ENCODE measurements around the gene SORD.
"Not testable (repeated sequence)": the region's sequence is repeated elsewhere in the genome, so short reads cannot be mapped to it uniquely, and the experiment has no call there.

Gene SORD

DNA sequence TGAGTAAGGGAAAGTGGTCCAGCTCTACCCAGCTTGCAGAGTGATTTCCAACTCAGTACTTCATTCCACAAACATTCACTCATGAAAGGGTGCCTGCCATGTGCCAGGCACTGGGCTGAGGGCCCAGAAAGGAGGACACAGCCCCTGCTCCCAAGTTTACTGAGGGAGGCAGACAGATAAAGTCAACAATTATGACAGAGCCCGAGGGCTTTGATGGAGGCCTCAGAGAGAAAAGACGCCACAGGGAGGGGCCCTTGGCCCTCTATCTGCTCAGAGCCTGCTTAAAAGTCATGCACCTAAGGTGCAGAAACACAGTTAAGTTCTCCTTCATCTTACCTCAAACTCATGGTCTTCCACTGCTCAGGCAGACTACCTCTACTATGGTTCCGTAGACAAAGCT lies 1.7 kb downstream of the SORD start:
- DNase-seq (ENCODE audit: low read depth), result not testable (repeated sequence)

DNA sequence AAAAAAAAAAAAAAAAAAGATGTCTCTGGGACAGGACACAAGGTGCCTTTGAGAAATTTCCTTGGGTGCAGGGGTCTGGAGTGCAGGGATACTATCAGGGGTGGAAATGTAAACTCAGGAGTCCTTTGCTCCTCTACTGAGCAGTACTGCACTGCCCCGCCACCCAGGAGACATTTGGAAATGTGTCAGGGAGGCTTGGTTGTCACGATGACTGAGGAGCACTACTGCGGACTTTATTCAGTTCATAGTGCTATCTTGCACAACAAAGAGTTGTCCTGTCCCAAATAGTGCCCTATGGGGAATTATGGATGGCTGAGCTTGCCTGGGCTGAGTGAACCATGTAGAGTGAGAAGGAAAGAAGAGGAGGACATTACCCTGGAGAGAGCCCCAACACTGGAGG lies 2.6 kb downstream of the SORD start:
- not testable (repeated sequence) for DNase-seq (ENCODE audit: low read depth)

DNA sequence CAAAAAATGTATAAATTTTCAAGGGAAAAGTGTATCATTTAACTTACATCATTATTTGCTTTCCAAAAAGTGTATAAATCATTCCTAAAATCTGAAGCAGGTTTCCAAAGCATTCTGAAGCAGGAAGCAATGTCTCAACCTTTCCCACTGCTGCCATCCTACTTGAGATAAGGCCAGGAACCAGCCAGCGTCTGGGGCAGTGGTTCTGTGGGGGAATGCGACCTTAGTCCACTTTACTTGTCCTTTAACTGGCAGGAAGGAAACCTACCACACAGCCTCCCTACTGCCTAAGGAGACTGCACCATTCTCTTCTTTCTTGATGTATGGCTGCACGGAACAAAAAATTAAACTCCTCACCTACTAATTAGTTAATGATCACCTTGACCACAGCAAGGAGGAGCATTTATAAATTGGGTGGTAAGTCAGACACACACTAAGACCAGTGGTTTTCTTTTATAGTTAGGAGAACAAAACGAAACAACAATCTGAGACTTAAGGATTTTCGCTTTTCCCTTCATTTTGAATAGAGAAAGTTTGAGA lies 3.7 kb downstream of the SORD start:
- no peak for DNase-seq (ENCODE audit: low read depth)

DNA sequence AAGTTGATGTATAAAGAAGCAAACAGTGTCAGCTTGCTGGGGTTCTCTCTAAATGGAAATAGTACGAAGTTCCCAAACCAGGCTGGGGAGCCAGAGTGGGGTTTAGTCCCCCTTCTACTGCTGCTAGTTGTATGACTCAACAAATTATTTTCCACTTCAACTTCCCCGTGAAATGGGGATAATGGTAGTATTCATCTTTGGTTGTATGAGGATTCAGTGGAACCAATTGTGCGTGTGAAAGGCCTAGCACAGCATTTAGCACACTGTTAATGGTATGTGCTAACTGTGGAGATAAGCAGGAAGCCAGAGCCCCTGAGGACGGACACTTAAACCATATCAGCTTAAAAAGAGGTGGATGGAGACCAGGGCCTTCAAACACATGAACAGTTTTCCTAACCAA lies 4.2 kb downstream of the SORD start:
- DNase-seq (ENCODE audit: low read depth), result no peak

DNA sequence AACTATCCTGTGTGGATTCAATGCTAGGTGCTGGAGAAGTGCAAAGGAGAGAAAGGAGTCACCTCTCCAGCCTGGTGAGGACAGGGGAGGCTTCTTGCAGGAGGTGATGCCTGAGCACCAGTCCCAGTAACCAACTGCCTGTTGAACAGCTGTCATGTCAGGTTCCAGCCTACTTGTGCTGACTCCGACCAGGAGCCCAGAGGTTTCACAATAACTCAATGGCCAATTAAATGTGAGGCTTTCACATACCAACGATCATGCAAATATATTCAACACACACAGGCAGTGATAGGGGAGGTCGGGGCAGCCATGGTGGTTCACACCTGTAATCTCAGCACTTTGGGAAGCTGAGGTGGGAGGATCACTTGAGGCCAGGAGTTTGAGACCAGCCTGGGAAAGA lies 7.7 kb downstream of the SORD start:
- no peak for DNase-seq (ENCODE audit: low read depth)

DNA sequence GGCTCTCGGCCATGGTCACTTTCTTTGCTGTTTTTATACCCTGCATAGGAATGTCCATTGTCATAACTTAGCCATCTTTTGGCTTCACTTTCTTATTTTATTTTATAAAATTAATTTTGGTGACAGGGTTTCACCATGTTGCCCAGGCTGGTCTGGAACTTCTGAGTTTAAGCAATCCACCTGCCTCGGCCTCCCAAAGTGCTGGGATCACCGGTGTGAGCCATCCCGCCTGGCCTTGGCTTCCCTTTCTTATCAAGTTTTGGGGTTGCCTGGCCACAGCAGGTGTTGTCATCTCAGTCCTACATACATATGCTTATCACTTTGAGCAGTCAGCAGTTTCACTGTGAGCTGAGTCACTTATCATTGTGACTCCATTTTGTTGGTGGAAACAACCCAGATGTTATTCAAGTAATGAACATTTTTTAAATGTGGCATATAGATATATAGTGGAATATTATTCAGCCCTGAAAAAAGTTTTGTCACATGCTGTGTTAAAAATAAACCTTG lies 8.6 kb downstream of the SORD start:
- not testable (repeated sequence) for DNase-seq (ENCODE audit: low read depth)

DNA sequence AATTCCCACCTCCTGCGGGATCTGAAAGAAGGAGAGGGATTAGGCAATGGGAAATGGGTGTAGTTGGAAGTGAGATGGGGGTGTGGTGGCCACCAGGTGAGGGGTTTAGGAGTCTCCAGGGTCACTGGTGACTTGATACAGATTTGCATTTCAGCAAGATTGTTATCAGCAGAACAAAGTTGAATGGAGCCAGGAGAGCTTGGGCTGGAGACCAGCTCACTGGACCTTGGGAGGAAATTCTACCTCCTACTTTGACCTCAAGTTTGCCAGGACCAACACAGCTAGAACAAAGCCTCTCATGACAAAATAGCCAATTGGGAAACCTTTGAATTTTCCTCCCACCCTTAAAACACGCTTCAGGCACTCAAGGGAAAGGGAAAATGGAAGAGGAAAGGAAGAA lies 9.5 kb downstream of the SORD start:
- not testable (repeated sequence) for DNase-seq (ENCODE audit: low read depth)

DNA sequence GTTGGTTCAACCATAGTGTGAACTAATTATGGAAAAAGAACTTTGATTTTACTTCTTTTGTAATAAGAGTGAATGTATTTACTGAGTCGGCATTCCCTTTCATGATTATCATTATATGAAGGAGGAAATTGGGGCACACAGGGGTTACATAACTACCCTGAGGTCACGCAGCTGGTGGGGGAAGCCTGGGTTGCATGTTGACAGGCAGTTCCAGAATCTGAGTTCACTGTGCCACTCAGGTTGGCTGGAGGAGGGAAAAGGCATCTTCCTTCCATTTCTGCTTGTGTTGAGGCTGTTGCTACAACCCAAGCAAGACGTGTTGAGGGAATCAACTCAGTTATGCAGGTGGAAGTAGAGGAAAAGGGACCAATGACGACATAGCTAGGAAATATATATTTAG lies 11.1 kb downstream of the SORD start:
- not testable (repeated sequence) for DNase-seq (ENCODE audit: low read depth)

DNA sequence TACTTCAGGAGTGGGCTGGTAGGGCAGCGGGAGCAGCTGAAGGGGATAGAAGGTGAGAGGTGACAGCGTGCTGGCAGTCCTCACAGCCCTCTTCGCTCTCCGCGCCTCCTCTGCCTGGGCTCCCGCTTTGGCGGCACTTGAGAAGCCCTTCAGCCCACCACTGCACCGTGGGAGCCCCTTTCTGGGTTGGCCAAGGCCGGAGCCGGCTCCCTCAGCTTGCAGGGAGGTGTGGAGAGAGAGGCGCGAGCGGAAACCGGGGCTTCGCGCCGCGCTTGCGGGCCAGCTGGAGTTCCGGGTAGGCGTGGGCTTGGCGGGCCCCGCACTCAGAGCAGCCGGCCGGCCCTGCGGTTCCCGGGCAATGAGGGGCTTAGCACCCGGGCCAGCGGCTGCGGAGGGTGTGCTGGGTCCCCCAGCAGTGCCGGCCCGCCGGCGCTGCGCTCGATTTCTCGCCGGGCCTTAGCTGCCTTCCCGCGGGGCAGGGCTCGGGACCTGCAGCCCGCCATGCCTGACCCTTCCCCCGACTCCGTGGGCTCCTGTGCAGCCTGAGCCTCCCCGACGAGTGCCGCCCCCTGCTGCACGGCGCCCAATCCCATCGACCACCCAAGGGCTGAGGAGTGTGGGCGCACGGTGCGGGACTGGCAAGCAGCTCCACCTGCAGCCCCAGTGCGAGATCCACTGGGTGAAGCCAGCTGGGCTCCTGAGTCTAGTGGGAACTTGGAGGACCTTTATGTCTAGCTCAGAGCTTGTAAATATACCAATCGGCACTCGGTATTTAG lies 11.8 kb downstream of the SORD start:
- not testable (repeated sequence) for DNase-seq (ENCODE audit: low read depth)

DNA sequence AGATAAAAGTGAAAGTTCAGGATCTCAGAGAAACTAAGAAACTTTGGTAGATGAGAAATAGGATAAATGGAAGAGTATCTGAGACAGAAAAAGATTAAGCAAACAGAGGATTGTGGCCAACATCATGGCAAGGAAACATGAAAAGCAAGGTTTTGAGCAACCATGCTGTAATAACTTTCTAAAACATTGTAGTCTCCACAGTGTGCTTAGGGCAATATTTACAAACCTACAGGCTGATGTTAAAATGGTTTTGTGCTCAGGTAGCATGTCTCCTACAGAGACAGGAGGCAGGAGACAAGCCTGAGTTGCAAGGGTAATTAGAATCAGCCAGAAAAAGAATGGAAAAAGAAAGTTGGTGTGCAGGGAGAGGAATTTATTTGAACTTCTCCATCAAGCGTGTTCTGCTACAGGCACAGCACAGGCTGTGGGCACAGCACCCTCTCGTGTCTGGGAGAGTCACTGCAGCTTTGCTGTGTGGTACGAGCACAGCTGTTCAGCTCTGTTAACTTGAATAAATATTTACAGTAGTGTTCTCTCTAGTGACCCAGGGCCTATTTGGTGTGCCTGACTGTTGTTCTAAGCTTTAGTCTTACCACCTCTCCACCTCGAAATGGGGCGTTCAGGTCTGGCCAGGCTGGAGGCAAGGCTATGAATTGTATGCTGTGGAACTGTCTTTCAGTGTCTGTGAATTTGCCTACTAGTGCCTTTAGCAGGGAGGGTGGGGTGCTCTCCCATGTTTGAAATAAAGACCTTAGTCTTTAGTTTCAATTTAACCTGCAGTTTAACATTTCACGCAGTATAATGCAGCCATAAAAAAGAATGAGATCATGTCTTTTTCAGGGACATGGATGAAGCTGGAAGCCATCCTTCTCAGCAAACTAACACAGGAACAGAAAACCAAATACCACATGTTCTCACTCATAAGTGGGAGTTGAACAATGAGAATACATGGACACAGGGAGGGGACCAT lies 14.1 kb downstream of the SORD start:
- DNase-seq (ENCODE audit: low read depth), result peak; percentile 33

DNA sequence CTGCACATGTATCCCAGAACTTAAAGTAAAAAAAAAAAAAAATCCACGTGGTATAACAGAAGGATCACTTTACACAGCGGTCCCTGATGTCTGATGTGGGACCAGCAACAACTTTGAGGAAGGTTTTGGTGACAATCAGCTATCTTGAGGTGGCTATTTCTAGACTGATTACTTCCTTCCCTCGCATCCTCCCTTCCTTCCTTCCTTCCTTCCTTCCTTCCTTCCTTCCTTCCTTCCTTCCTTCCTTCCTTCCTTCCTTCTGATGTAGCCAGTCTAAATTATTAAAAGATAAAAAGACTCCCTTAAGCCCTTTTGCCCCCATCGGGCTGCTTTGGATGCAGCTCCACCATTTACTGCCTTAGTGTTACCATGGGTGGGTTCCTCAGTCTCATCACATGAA lies 14.9 kb downstream of the SORD start:
- no peak for DNase-seq (ENCODE audit: low read depth)

DNA sequence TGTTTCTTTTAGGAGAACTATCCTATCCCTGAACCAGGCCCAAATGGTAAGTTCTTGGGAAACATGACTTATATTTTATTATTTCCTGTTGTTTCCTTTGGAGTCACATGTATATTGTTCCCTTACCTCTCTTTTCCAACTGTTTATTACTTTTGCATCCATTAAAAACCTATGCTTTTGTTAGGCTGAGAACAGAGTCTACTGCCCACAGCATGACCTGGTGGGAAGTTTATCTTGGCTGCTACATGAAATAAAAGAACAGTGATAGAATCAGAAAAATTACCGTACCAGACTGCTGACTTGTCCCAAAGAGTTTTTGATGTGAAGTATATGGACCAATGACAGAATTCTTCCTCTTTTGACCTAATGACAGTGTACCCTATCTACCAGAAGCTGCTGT lies 17.4 kb downstream of the SORD start:
- DNase-seq (ENCODE audit: low read depth), result not testable (repeated sequence)

DNA sequence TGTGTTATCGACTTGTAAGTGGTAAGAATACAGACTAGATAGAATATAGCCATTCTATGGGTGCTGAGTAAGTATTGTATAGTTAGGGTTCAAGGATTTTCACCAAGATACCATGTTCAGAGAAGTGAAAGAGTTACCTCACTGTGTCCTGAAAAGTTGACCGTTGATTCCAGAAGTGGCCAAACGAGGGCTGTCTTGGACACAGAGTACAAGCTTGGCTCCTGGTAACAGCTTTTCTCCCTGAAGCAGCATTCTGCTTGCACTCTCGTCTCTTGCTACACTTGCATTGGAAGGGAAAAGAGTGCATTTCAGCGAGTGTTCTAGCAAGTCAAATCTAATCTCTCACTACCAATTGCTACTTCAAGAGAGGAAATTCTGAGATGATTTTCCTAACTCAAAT lies 18.5 kb downstream of the SORD start:
- DNase-seq (ENCODE audit: low read depth), result not testable (repeated sequence)

DNA sequence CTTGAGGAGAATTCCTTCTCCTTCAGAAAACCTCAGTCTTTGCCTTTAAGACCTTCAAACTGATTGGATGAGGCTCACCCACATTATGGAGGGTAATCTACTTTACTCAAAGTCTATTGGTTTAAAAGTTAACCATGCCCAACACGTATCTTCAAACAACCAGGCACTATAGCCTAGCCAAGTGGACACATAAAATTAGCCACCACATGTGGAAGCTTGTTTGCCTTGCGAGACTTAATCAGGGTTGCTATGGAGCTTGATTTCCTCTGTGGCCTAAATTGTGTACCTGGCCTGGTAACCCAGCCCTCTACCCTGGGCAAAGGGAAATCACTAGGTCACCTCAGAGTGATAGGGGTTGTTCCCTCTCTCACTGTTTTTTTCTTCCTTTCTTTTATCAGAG lies 19.9 kb downstream of the SORD start:
- not testable (repeated sequence) for DNase-seq (ENCODE audit: low read depth)

DNA sequence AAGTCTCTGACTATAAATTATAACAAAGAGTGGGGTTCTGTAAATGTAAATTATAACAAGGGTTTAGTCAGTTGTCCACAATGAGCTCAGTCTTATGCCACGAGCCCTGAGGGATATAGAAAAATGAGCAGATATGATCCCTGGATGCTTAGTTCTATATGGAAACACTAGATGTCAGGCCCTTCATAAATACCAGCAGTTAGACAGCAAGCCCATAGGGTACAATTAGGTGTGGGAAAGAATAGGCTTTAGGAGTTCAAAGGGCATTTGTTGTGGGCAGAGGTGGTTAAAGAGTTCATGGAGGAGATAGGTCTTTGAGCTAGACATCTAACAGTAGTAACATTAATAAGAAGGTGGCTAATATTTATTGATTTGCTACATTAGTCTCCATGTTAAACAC lies 21.3 kb downstream of the SORD start:
- not testable (repeated sequence) for DNase-seq (ENCODE audit: low read depth)

DNA sequence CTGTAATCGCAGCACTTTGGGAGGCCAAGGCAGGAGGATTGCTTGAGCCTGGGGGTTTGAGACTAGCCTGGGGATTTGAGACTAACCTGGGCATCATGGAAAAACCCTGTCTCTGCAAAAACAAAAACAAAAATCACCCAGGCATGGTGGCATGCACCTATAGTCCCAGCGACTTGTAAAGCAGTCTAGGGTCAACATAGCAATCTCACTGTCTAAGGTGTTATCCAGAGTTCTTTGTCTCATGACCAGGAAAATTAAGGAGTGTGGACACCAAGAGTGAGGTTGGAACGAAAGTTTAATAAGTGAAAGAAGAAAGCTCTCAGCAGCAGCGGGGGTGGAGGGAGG lies 25.4 kb downstream of the SORD start:
- DNase-seq (ENCODE audit: low read depth), result not testable (repeated sequence)

DNA sequence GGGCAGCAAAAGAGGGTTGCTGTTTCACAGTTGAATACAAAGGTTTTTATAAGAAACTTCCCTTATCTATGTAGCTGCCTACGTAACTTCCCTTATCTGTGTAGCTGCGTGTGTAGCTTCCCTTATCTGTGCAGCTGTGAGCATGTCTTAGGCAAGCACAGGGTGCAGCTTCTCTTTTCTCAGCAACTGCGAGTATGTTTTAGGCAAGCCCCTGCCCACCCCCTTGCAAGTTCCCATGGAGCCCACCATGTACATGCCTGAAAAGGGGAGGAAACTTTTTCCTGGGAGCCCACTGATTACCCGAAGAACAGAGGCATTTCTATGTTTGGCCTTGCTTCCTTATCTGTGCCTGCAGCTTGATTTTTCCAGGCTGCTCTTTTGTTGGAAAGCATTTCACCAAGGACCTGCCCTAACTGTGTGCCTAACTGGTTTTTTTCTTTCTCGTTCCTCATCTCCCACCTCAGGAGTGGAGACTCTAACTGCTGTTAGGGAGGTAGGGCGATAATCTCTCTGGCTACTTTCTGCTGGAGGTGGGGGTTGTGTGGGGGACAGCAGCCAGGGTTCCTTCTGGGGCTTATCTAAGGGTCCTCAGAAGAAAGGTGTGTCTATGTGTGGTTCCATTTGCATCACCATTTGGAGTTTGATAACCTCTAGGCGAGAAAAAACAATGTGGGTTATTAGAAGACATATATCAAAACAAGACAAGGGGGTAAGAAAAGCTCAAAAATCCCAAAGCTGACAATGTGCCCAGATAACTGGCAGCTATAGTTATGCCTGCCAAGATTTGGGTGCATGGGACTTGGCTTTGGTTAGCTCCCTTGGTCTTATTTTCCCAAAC lies 26.0 kb downstream of the SORD start:
- no peak for DNase-seq (ENCODE audit: low read depth)

DNA sequence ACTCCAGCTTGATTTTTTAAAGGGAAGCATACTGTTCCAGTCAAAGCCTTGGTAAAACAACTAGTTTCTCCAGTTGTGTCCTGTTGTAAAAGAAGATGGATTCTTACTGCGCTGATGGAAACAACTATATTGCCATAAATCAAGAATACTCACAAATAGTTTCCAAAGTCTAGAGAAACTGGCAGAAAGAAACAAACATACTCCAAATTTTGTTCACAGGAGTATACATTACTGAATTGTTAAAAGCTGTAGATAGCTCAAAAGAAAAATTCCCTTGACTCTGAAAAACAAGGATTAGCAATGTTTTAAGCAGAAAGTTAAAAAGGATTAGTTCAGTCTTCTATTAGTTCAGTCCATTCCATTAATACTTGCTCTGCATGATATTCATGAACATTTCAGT lies 27.6 kb downstream of the SORD start:
- no peak for DNase-seq (ENCODE audit: low read depth)

DNA sequence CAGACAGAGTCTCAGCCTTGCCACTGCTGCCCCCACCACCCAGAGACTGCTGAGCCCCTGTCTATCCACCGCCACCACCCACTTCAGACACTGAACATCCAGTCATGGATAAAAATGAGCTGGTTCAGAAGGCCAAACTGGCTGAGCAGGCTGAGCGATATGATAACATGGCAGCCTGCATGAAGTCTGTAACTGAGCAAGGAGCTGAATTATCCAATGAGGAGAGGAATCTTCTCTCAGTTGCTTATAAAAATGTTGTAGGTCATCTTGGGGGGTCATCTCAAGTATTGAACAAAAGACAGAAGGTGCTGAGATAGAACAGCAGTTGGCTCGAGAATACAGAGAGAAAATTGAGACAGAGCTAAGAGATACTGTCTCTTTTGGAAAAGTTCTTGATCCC lies 29.7 kb downstream of the SORD start:
- not testable (repeated sequence) for DNase-seq (ENCODE audit: low read depth)

DNA sequence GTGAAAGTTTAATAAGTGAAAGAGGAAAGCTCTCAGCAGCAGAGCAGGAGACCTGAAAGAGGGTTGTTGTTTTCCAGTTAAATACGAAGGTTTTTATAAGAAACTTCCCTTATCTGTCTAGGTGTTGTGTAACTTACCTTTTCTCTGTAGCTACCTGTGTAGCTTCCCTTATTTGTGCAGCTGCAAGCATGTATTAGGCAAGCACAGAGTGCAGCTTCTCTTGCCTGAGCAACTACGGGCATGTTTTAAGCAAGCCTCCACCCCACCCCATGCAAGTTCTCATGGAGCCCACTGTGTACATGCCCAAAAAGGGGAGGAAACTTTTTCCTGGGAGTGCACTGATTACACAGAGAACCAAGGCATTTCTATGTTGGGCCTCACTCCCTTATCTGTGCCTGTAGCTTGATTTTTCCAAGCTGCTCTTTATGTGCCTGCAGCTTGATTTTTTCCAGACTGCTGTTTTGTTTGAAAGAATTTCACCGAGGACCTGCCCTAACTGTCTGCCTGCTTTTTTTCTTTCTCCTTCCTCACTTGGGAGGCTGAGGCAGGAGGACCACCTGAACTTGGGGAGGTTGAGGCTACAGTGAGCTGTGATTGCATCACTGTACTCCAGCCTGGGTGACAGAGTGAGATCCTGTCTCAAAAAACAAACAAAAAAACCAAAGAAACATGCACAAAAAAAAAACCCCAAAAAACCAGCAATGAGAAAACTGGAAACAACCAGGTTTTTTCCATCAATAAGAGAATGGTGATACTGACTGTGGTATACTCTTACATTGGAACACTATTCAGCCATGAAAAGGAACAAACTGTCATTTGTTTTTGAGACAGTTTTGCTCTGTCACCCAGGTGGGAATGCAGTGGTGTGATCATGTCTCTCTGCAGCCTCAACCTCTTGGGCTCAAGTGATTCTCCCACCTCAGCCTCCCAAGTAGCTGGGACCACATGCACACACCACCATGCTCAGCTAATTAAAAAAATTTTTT lies 36.0 kb downstream of the SORD start:
- not testable (repeated sequence) for DNase-seq (ENCODE audit: low read depth)
